Choroid plexus epithelial cell (primary cell): ENCODE data around the gene COX5B.

ENCODE experiments used
- DNase-seq: peaks from one replicate; pipeline ENCODE4 v3.0.0-alpha.2; 2010; ENCODE audit warnings: low read depth
- H3K4me3 ChIP-seq: 2 replicates; pipeline ENCODE4 v1.5.1; 2011; ENCODE audit warnings: low read depth, mild to moderate bottlenecking, control low read depth, low read length, moderate library complexity
- TF ChIP-seq, protein P1 (sequence below): conservative IDR thresholded peaks from 2 replicates; pipeline ENCODE4 v1.5.1; 2011; ENCODE audit warnings: low read depth, mild to moderate bottlenecking, control low read depth, inconsistent platforms, low read length, moderate library complexity

Gene COX5B

DNA sequence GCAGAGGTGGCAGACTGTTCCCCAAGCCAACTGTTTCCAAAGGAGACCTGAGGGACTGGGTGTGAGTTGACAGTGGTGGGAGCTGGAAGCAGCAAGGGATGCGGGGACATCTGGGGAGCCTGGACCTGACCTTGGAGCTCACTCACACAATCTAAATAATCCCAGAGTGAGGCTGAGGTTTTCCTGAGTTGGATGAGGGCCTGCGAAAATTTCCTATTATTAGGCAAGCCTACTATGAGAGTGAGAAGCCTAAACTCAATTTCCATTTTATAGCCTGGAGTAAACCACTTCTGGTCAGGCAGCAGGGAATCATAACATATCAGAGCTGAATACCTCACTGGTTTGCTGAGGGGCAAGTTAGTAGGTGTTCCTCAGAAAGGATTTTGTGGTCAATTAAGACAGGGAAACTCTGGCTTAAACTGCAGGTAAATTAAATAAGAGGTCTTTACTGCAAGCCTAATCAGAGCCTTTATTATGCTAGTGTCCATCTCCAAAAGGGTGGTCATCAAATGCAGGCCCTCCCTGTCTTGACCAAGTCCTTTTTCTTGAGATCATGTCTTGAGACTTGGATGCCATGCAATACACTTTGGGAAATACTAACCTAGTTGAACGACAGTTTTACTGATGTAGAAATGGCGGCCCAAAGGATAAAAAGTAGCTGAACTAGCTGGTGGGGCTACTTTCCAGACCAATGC is 1.7 kb upstream of the COX5B start:
- TF ChIP-seq, protein P1, sequence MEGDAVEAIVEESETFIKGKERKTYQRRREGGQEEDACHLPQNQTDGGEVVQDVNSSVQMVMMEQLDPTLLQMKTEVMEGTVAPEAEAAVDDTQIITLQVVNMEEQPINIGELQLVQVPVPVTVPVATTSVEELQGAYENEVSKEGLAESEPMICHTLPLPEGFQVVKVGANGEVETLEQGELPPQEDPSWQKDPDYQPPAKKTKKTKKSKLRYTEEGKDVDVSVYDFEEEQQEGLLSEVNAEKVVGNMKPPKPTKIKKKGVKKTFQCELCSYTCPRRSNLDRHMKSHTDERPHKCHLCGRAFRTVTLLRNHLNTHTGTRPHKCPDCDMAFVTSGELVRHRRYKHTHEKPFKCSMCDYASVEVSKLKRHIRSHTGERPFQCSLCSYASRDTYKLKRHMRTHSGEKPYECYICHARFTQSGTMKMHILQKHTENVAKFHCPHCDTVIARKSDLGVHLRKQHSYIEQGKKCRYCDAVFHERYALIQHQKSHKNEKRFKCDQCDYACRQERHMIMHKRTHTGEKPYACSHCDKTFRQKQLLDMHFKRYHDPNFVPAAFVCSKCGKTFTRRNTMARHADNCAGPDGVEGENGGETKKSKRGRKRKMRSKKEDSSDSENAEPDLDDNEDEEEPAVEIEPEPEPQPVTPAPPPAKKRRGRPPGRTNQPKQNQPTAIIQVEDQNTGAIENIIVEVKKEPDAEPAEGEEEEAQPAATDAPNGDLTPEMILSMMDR: no peak
- DNase-seq: no peak
- no peak overlapping the region for H3K4me3 ChIP-seq

DNA sequence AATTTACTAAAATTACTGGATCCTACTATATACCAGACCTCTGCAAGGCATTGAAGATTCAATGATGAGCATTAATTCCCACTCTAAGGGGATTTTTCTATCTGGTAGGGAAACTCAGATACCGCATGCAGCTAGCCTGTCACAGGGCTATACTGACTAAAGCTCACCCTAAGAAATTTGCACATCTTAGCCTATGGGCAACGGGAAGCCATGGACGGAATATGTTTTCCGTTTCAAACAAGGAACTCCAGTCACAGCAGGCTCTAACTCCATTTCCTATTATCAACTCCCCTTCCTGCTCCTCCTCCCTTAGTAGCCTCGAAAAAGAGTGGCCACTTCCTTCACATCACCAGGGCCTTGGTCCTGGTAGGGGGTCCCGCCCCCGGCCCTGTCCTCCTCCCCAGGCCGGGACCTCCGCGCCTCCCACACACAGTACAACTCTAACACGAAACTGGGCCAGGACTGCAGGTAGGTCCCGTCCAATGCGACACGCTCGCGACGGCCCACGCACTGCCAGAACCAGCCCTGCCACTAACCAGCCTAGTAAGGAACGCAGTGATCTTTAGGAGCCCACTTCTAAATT is 659 bp upstream of the COX5B start:
- H3K4me3 ChIP-seq: peak overlapping the region; percentile 99
- DNase-seq: peak; percentile 32
- TF ChIP-seq, protein P1: no peak

GRCh38 chr2:97646977-97647376 is 1.1 kb downstream of the COX5B start:
- peak overlapping the region; percentile 99 for H3K4me3 ChIP-seq
- TF ChIP-seq, protein P1: no peak
- no peak for DNase-seq

GRCh38 chr2:97651114-97651513 is 5.3 kb downstream of the COX5B start:
- no peak for DNase-seq
- TF ChIP-seq, protein P1: no peak
- H3K4me3 ChIP-seq: no peak overlapping the region

- no peak overlapping the region for H3K4me3 ChIP-seq
- TF ChIP-seq, protein P1: no peak
- DNase-seq: no peak
Observed at GRCh38 chr2:97653473-97653872, 7.6 kb downstream of the COX5B start.

- DNase-seq: no peak
- TF ChIP-seq, protein P1: no peak
- H3K4me3 ChIP-seq: no peak overlapping the region
Observed at GRCh38 chr2:97653874-97654273, 8.0 kb downstream of the COX5B start.

GRCh38 chr2:97654309-97654708 is 8.4 kb downstream of the COX5B start:
- no peak for DNase-seq
- TF ChIP-seq, protein P1: no peak
- no peak overlapping the region for H3K4me3 ChIP-seq
